PFSK-1 (cell line): ENCODE results near the gene SYNE2.

Experiments
- FOXP2 ChIP-seq: optimal IDR thresholded peaks from 2 replicates; pipeline ENCODE3; 2011; ENCODE audit warnings: borderline replicate concordance, control low read depth, inconsistent platforms; ENCODE audit not compliant: insufficient read depth; ENCODE audit errors: extremely low read length, extremely low read depth
- POLR2AphosphoS5 ChIP-seq: IDR thresholded peaks from 2 replicates; pipeline ENCODE4 v1.6.1; 2012; ENCODE audit warnings: low read depth, mild to moderate bottlenecking, control low read depth, low read length, moderate library complexity
- REST ChIP-seq, 2 experiments: IDR thresholded peaks; 2 replicates each; pipeline versions ENCODE4 v1.6.1 to v1.8.0; 2011 to 2012; ENCODE audit warnings: low read depth in 2 of 2, low read length in 2 of 2, control low read depth in 1 of 2, inconsistent platforms in 1 of 2, mild to moderate bottlenecking in 1 of 2, moderate library complexity in 1 of 2; ENCODE audit not compliant: insufficient read depth in 1 of 2
- SIN3A ChIP-seq: IDR thresholded peaks from 2 replicates; pipeline ENCODE4 v1.6.1; 2012; ENCODE audit warnings: mild to moderate bottlenecking, low read length, moderate library complexity, borderline replicate concordance; ENCODE audit not compliant: insufficient read depth
- TAF1 ChIP-seq: IDR thresholded peaks from 2 replicates; pipeline ENCODE4 v1.6.1; 2012; ENCODE audit warnings: low read length, control low read depth, borderline replicate concordance; ENCODE audit not compliant: insufficient read depth

The SYNE2 gene

GRCh38 chr14:64208981-64209380 lies 356.2 kb downstream of the SYNE2 start:
- no peak for TF ChIP-seq FOXP2
- TF ChIP-seq REST (IDR thresholded peaks at IDR 0.05; ENCODE audit: insufficient read depth in 1 of 2, low read depth in 2 of 2, low read length in 2 of 2) = no peak
- no peak for TF ChIP-seq SIN3A
- TF ChIP-seq POLR2AphosphoS5 = no peak
- no peak for TF ChIP-seq TAF1

GRCh38 chr14:64209444-64210131 lies 356.8 kb downstream of the SYNE2 start:
- TF ChIP-seq REST (IDR thresholded peaks at IDR 0.05; ENCODE audit: insufficient read depth in 1 of 2, low read depth in 2 of 2, low read length in 2 of 2) (no peak), TAF1 (no peak), FOXP2 (no peak), SIN3A (no peak), POLR2AphosphoS5 (no peak)

GRCh38 chr14:64210216-64210615 lies 357.4 kb downstream of the SYNE2 start:
- TF ChIP-seq FOXP2 (no peak), SIN3A (no peak), REST (IDR thresholded peaks at IDR 0.05; ENCODE audit: insufficient read depth in 1 of 2, low read depth in 2 of 2, low read length in 2 of 2) (no peak), TAF1 (no peak), POLR2AphosphoS5 (no peak)

GRCh38 chr14:64212666-64213065 lies 359.9 kb downstream of the SYNE2 start:
- TF ChIP-seq POLR2AphosphoS5 = no peak
- no peak for TF ChIP-seq SIN3A
- no peak for TF ChIP-seq FOXP2
- no peak for TF ChIP-seq REST (IDR thresholded peaks at IDR 0.05; ENCODE audit: insufficient read depth in 1 of 2, low read depth in 2 of 2, low read length in 2 of 2)
- no peak for TF ChIP-seq TAF1
